Hematopoietic multipotent progenitor cell treated with erythropoietin and hydrocortisone succinate and interleukin-3 and kit ligand, for 15 days (in vitro differentiated cells): ENCODE data around the gene RBM39.
A peak's percentile ranks its signal among the peaks of the same experiment; 100 is the strongest.
"Not testable (repeated sequence)": the region's sequence is repeated elsewhere in the genome, so short reads cannot be mapped to it uniquely, and the experiment has no call there.

Source experiments
- DNase-seq: peaks from one replicate; pipeline ENCODE4 v3.0.0-alpha.2; 2015; ENCODE audit warnings: low spot score

Gene RBM39

DNA sequence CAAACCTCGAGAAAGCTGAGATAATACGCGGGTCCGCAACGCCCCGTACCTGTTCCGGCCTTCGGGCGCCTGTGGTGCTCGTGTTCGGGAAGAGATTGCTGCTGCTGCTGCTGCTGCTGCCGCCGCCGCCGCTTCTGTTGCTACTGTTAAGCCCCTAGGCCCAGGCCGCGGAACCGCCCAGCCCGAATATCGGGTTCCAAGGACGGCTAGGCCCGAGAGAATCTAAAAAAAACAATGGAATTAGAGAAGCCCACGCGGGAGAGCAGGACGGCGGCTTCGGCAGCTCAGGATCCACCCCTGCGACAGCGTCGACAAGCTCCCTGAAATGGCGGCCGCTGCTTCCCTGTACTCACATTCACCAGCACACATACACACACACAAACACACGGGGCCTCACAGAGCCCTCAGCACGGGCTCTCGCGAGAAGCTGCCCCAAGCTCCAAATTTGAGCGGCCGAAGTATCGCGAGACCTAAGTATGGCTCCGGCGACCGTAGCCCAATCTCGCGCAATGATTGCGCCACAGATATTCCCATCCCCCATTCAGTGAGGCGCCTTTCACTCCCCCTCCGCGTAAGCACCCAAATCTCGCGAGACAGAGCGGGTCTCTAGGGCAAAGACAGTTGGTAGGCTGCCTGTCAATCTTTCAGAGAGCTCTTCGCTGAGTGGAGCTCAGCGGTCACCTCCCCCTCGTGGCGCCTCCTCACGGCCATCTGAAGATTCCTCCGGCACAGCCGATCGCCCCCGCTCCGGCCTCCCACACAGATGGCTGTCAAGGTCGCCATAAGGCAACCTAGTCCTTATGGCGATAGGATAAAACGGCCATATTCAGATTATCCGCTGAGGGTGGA is at the start of gene RBM39:
TSS of gene RBM39 (minus strand) at position 369 of the 849 bp plus-strand sequence. CDS start 1,386 bp downstream, outside the sequence.
- peak; percentile 100 for DNase-seq

DNA sequence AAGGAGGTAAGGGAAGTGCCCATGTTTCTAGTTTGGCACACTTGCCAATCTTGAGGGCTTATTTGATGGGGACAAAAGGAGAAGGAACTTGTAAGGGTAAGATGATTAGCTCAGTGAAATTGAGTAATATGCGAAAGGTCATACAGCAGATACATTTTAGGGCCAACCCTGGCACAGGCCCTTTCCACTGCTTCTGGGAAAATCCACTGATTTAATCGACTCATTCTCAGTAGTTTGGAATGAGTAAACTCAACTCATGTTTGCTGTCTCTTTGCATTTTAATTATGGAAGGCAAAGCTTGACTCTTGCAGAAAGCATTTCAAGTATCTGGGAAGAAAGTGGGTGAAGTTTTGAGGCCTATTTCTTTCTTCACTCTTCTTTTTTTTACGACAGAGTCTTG is 49.8 kb upstream of the RBM39 start:
- no peak for DNase-seq

DNA sequence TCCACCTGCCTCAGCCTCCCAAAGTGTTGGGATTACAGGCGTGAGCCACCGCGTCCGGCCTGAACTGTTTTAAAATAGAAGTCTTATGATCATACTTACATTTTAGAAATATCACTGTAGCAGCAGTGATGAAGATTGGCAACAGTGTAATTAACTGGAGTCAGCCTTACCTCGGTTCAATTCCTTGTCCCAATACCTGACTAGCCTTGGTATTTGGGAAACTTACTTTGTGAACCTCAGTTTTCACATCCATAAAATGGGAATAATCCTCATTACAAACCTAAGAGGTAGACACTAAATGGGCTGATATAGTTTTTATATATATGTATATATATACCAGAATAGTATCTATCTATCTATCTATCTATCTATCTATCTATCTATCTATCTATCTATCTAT is 49.0 kb upstream of the RBM39 start:
- no peak for DNase-seq

DNA sequence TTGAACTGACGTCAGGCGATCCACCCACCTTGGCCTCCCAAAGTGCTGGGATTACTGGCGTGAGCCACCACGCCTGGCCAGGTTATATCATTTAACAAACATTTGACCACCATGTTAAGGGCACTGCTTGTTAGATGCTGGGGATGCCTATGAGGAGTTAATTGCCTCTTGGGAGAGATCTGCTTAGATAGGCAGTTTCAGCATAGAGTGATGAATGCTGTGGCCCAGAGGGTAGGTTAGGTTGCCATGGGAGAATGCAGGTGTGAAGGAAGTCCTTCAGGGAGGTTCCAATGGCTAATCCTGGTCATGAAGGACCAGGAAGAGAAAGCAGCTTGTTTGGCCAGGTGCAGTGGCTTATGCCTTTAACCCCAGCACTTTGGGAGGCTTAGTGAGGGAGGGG is 46.7 kb upstream of the RBM39 start:
- no peak for DNase-seq

DNA sequence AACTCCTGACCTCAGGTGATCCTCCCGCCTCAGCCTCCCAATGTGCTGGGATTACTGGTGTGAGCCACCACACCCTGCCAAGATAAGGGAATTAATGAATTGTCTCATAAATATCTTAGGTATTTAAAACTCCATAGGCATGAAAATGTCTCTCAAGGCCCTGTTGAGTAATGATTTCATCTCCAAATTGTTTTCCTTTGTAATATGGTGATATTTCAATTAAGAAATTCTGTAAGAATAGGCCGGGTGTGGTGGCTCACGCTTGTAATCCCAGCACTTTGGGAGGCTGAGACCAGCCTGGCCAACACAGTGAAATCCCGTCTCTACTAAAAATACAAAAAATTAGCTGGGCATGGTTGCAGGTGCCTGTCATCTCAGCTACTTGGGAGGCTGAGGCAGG is 43.5 kb upstream of the RBM39 start:
- DNase-seq = not testable (repeated sequence)

DNA sequence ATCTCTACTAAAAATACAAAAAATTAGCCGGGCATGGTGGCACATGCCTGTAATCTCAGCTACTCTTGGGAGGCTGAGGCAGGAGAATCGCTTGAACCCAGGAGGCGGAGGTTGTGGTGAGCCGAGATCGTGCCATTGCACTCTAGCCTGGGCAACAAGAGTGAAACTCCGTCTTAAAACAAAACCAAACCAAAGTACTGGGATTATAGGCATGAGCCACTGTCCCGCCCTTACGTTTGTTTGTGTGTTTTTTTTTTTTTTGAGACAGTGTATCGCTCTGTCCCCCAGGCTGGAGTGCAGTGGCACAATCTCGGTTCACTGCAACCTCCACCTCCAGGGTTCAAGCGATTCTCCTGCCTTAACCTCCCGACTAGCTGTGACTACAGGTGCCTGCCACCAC is 41.8 kb upstream of the RBM39 start:
- DNase-seq = not testable (repeated sequence)

DNA sequence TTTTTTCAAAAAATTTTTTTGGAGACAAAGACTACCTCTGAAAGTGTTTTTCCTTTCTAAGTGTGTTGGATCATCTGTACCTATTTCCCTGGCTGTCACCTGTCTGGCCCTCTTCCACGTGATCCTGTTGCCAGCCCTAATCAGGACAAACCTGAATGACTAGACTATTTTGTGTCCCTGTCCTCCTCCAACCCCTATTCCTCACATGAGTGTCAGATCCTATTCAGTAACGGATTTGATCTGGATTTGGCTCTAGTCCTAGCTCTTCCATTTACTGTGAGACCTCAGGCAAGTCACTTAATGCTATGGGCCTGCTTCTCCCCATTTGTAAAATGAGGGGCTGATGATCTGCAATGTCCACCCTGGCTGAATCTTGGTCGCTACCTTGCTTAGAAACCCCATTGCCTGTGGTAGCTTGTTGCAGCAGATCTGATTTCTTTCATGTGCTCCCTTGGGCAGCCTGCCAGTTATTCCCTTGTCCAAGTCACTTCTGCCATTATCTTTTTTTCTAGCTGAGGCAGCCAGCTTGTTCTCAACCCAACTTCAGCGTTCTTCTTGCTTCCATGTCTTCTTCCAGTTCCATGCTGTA is 34.5 kb upstream of the RBM39 start:
- DNase-seq = peak; percentile 59

DNA sequence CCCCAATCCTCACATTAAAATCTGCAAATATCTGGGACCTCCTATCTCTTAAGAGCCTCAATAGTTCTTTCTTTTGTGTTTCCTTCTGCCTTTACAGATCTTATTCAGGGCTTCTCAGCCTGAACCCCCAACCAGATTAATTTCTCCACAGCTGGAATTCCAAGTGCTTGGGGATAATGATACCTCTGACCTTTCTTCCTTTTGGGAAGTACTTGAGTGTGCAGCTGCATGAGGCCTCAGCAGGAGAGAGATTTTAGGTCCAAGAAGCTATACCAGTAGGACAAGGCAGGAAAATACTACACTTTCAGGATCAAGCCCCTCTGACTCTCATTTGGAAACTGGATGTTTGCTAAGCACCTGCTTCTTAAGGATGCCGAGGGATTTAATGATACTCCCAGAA is 32.3 kb upstream of the RBM39 start:
- no peak for DNase-seq

DNA sequence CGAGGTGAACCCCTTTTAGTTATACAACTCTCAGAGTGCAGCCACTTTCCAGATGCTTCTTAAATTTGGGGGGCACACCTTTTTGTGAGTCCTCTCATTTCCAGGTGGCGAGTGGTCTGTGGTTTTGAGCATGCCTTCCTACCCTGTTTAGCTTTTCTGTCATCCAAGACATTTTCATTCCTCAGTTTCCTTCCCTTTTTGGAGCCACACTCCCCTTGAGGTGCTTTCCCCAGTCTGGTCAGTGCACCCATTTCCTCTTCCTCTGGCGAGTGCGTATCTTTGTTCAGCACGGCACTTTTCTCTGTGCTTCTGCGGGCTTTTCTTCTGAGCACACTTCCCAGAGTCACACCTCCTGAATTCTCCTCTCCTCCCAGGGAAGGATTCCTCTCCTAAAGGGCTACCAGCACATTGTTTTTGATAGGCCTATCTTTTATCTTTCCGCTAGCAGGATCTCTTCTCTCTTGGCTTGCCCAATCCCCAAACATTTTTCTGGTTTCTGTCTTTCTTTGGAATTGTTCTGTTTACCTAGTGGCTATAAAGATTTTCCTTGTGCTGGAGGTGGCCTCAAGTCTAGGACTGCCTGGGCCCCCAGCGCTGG is 31.2 kb upstream of the RBM39 start:
- no peak for DNase-seq

DNA sequence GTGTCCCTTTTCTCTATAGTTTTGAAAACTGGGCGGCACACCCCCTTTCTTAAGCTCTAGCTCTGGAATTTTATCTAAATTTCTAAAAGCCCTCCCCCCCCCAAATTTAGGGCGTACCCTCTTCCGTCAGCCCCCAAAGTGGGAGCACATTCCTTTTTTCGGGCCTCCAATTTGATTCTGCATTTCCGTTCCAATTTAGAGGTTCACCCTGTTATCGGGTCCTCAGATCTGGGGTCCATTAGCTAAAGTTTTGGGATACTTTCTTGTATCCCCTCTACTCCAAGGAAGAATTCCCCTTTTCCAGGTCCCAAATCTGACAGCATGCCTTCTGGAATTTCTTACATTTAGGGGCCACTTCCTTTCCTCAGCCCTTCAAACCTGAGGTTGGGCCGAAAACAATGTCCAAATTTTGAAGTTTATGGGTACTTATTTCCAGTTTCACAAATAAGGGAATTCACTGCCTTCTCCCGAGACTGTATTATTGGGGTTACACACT is 30.6 kb upstream of the RBM39 start:
- peak; percentile 7 for DNase-seq

DNA sequence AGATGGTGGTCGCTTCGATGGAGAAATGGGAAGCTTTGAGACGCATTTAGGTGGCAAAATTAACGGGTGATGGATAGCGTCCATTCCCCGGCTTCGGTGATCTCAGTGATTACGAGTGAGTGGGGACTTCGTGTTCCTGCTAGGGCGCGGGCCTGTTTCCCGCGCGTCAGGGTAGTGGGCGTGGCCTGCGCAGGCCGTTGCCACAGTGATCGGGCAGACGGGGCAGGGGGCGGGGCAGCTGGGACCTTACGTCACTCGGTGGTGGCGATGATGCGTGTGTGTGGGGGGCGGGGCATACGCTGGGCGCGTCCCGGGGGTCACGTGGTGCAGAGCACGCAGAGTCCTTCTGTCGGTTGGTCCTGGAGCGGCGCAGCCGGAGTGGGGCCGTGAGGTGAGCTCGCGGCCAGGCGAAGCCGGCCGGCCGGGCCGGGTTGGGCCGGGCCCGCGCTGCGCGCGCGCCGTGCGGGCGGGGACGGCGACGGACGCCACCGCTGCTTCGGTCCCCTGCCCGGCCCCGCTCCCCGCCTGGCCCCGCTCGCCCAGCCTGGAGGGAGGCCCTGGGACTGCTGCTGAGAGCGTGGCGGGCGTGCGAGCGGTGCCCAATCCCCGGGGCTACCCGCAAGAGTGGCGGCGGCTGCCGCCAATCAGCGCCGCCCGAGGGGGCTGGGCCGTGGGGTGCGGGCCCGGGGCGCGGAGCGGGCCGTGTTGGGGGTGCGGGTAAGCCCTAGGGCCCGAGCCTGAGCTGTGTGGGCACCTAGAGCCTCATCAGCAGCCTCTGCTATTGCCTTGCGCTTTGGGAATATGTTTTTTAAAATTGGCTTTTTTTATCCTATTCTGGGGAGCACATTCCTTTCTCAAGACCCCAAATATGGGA is 29.9 kb upstream of the RBM39 start, which contains the start of gene PHF20:
TSS of gene PHF20 (plus strand) at position 327 of the 874 bp plus-strand sequence. CDS start 29,508 bp downstream, outside the sequence.
- DNase-seq = peak; percentile 98

DNA sequence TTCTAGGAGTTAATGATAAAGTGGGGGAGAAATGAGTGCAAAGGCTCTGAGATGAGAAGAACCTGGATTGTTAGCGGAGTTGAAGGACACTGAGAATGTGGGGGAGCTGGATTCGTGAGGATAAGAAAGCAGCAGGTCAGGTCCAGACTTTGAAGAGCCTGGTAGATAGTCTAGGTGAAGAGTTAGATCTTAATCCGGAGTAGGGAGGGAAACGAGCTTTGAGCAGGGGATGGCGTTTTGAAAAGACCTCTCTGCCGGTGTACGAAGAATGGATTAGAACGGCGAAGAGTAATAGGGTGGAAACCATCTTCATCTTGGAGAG is 29.3 kb upstream of the RBM39 start:
- no peak for DNase-seq

DNA sequence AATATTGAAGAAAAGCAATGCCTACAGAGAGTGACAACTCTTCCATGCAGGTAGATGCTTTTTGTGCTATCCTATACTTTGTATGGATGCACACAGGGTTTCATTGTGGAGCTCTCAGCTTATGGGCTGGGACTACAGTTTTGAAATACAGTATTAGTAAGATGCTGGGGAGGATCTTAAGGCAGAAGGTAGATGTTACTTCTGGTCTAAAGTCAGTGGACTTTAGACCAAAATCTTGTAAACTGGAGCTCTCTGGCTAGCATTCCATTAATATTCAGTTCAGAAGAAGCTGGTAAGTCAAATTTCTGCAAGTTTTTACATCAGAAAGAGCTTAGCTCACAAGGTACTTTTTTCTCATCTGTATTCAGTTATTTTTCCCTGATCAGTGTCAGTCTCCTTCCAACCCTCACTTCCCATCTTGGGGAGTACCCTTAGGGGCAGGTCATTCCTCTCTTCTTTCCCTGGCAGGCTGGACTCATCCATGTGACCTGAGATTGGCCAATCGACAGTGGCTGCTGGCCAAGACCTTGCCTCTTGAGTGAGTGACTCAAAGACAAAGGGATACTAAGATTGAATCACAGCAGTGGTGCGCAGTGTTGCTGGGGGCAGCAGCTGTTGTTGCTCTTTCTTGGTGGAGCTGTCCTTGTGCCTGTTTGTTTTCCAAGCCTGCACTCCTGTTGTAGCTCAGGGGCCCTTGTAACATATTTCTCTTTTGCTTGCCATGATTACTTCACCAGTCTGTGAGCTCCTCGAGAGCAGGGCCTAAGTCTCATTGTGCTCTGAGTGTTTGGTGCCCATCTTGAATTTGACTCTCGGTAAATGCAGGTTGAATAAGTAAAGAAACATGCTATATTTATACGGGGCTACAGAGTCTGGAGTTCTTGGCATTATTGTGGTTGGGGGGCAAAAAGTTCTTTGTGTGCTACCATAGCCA is 26.9 kb upstream of the RBM39 start:
- DNase-seq = no peak

DNA sequence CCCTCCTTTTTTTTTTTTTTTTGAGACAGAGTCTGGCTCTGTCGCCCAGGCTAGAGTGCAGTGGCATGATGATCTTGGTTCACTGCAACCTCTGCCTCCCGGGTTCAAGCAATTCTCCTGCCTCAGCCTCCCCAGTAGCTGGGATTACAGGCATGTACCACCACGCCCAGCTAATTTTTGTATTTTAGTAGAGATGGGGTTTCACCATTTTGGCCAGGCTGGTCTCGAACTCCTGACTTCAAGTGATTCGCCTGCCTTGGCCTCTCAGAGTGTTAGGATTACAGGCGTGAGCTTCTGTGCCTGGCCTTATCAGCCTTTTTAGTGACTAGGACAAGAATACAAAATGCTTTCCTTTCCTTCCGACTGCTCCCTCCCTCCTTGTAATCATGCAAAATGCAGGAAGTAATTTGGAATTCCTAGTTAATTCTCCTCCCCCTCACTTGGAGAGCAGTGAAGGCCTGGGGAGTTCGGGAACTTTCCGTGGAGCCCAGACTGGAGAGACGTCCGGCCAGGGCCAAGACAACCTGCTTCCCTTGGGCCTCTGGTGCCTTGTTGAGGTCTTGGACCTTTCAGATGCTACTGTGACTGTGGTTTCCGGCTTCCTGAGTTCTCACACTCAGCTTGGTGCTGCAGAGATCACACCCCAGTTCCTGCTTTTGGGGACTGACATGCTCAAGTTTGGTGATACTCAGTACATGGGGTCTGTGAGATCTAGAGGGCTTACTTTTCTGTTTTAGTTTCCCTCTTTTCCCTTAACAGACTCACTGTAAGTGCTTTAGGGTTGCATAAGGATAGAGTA is 25.8 kb upstream of the RBM39 start:
- no peak for DNase-seq

DNA sequence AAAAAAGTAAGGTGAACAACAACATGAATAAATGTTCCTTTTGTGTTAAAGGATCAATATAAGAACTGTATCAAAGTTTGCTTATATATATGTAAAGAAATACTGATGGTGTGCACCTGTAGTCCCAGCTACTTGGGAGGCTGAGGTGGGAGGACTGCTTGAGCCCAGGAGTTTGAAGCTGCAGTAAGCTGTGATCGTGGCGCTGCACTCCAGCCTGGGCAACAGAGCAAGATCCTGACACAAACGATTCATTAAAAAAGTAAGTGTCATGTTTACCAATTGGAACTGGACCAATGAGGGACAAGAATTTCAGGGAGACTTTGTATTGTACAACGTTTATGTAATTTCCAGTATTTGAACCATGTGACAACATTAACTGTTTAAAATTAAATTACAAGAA is 24.8 kb upstream of the RBM39 start:
- no peak for DNase-seq

DNA sequence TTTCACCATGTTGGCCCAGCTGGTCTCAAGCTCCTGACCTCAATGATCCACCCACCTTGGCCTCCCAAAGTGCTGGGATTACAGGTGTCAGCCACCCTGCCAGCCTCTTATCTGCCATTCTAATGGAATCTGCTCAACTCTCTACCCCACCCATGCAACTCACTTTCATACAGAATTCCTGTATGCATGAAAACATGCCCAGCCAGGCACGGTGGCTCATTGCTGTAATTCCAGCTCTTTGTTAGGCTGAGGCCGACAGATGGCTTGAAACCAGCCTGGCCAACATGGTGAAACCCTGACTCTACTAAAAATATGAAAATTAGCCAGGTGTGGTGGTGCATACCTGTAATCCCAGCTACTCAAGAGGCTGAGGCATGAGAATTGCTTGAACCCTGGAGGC is 22.9 kb upstream of the RBM39 start:
- not testable (repeated sequence) for DNase-seq

DNA sequence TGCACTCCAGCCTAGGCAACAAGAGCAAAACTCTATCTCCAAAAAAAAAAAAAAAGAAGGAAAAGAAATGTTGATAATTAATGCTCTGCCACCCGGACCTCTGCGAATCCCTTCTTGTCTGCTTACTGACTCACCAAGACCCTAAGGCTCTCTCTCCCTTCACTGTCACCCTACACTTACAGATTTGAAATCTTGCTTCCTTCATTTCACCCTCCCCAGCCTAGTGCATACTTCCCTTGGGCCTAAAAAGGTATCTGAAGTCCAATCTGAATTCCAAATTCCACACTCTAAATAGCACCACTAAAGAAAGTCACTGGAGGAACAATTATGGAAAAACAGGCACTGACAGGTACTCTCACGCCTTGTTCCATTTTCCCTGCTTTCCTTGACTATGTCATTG is 20.4 kb upstream of the RBM39 start:
- DNase-seq = no peak

DNA sequence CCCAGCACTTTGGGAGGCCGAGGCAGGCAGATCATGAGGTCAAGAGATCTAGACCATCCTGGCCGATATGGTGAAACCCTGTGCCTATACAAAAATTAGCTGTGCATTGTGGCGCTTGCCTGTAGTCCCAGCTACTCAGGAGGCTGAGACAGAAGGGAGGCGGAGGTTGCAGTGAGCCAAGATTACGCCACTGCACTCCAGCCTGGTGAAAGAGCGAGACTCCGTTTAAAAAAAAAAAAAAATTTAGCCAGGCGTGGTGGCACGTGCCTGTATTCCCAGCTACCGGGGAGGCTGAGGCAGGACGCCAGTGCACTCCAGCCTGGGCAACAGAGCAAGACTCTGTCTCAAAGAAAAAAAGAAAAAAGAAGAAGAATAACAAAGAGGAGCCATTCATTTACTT is 19.5 kb upstream of the RBM39 start:
- not testable (repeated sequence) for DNase-seq

DNA sequence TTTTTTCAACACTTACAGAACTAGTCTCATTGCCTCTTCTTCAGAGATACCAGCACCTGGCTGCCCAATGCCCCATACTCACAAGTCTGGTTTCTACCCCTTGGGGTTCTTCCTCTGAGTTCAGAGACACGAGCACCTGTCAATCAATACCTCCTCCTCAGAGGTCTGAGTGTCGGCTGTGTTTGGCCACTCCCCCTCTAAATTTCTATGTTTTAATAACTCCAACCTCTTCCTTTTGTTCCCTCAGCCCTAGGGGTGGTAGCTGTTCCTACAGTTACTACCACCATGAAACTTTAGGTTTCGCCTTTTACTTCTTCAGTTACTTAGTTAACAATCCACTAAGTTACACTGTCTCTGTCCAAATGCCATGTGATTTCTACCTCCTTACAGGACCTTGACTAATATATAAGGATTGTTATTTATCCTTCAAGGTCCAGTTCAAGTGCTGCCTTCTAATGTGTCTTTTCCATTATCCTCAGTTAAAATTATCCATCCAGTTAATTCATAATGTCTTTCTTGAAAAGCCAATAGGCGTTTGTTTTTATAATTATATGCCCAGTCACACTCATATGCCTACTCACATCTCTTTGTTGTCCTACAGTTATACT is 15.1 kb upstream of the RBM39 start:
- no peak for DNase-seq

DNA sequence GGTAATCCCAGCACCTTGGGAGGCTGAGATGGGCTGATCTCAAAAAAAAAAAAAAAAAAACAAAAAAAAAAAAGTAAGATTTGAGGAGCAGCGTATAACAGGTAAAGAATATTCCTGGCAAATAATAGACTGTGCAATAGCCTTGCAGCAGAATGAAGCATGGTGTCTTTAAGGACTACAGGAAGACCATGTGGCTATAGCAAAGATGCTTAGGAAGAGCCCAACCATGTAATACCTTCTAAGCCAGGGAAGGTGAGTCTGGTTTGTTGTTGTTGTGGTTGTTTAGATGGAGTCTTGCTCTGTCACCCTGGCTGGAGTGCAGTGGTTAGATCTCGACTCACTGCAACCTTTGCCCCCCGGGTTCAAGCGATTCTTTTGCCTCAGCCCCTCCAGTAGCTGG is 14.3 kb upstream of the RBM39 start:
- no peak for DNase-seq
